Neural cell (in vitro differentiated cells): ENCODE data around the gene TSKU.

Experiments used
- EZH2 ChIP-seq: fragments of 200-600, 300-800 bp; shearing (Covaris generic), sonication (generic); IDR thresholded peaks from 2 replicates; pipeline ENCODE4 v1.6.1; 2014; ENCODE audit warnings: antibody characterized with exemption, low read length, borderline replicate concordance, mild to moderate bottlenecking; ENCODE audit not compliant: insufficient read depth, poor library complexity, severe bottlenecking
- POLR2AphosphoS5 ChIP-seq: IDR thresholded peaks from 2 replicates; pipeline ENCODE4 v1.6.1; 2012
- TF ChIP-seq, protein P1 (sequence below): fragments of 450-650 bp; IDR thresholded peaks from 2 replicates; pipeline ENCODE4 v1.5.1; 2014; ENCODE audit warnings: antibody characterized with exemption, mild to moderate bottlenecking, moderate library complexity; ENCODE audit not compliant: poor library complexity, severe bottlenecking

DNA sequence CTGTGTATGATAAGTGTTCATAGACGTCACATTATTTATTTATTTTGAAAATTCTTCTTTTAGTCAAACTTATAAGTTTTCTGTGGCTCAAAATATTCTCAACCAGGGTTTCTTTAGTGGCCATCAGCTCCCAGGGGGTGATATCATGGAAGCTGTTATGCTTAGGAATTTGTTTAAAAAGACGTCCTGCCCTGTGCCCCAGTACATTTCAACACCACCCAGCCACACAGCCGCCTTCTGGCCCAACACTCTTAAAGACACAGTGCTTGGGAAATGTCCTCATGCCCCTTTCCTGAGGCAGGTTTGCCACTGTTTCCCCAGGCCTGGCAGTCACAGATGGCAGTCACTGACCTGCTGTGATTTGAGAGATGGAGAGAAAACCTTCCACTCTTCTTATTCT, 19.9 kb downstream of the TSKU start:
- TF ChIP-seq, protein P1, sequence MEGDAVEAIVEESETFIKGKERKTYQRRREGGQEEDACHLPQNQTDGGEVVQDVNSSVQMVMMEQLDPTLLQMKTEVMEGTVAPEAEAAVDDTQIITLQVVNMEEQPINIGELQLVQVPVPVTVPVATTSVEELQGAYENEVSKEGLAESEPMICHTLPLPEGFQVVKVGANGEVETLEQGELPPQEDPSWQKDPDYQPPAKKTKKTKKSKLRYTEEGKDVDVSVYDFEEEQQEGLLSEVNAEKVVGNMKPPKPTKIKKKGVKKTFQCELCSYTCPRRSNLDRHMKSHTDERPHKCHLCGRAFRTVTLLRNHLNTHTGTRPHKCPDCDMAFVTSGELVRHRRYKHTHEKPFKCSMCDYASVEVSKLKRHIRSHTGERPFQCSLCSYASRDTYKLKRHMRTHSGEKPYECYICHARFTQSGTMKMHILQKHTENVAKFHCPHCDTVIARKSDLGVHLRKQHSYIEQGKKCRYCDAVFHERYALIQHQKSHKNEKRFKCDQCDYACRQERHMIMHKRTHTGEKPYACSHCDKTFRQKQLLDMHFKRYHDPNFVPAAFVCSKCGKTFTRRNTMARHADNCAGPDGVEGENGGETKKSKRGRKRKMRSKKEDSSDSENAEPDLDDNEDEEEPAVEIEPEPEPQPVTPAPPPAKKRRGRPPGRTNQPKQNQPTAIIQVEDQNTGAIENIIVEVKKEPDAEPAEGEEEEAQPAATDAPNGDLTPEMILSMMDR: no peak
- TF ChIP-seq EZH2 (no peak), POLR2AphosphoS5 (no peak)
